CD4-positive, alpha-beta T cell treated with Interleukin-4 for 1 hour (primary cell): Measurements from ENCODE around the gene OR7C1.
"Not testable (repeated sequence)": the region's sequence is repeated elsewhere in the genome, so short reads cannot be mapped to it uniquely, and the experiment has no call there.

Source experiments
- DNase-seq, 2 donors: peaks; one replicate each; pipeline ENCODE4 v3.0.0-alpha.2; 2020 to 2022

Gene OR7C1

DNA sequence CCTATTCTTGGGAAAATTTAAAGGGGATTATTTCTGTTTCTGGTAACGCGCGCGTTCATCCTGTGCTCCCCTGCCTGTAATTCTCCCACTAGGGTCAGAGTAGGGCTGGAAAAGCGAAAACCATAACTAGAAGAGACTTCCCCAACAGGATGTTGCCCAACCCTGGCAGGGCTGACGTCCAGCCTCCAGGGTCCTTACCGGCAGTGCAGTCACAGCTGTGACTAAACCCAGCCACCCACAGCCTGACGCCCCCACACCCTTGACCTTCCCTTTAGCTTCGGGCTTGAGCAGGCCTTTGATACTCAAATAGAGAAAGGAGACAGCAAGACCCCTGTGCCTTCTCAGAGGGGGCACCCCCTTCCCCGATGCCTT is 50.3 kb downstream of the OR7C1 start:
- peak; percentile 4 to 75 for DNase-seq

DNA sequence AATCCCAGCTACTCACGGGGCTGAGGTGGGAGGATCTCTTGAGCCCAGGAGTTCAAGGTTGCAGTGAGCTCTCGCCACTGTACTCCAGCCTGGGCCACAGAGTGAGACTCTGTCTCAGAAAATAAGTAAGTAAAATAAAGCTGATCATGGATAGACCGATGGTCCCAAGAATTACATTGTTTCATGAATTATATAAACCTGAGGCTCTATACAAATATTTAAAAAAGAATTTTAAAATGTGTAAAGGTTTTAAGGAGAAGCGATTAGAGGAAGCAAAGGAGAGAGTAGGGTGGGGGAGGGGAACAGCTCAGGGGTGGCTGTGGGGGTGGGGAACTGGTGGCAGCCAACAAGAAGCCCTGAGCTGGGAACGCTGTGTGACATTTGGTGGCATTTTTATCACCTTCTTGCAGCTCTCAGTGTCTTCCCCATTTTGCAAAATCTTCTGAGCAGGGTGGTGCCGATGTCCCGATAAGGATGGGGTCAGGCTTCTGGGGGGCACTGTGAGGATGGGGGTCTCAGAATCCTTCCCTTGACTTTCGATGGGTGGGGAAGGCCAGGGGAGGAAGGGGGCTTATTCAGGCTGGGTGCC is 51.5 kb downstream of the OR7C1 start:
- DNase-seq = peak in 1 of 2 donors; percentile 22

DNA sequence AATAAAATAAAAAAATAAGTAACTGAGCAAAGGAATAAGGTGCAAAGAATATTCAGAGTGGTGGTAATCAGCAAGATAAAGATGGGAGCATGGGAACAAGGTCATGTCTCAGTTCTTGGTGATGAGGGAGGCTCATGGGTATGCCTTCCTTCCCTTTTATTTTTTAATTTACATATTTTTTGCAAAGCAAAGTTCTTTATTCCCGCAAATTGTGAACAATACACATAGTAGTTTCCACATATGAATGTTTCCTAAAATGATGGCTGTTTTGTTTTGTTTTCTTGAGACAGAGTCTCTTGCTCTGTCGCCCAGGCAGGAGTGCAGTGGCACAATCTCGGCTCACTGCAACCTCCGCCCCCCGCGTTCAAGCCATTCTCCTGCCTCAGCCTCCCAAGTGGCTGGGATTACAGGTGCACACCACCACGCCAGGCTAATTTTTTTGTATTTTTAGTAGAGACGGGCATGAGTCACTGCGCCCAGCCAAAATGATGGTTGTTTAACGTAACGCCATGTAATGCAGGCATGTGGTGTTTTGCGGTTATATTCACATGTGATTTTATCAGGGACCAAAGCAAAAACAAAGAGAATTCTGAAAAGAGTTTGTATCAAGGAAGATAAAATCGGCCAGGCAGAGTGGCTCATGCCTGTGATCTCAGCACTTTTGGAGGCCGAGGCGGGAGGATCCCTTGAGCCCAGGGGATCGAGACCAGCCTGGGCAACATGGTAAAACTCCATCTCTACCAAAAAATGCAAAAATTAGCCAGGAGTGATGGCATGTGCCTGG is 52.2 kb downstream of the OR7C1 start:
- no peak for DNase-seq

DNA sequence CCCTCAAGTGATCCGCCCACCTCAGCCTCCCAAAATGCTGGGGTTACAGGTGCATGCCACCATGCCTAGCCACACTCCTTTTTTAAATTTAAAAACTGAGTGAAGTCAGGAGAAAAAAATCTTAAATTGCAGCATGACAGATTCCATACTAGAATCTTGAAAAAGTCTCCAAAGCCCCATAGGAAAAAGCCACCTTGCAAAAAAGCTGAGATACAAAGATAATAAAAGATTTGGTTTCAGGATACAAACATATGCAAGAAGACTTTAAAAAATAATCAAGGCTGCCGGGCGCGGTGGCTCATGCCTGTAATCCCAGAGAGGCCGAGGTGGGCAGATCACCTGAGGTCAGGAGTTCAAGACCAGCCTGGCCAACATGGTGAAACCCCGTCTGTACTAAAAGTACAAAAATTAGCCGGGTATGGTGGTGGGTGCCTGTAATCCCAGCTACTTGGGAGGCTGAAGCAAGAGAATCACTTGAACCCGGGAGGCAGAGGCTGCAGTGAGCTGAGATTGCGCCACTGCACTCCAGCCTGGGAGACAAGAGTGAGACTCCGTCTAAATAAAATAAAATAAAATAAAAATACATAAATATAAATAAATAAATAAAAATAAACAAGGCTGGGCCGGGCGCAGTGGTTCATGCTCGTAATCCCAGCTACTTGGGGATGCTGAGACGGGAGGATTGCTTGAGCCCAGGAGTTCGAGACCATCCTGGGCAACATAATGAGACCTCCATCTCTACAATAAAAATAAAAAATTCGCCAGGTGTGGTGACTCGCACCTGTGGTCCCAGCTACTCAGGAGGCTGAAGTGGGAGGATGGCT is 53.1 kb downstream of the OR7C1 start:
- DNase-seq = not testable (repeated sequence)

DNA sequence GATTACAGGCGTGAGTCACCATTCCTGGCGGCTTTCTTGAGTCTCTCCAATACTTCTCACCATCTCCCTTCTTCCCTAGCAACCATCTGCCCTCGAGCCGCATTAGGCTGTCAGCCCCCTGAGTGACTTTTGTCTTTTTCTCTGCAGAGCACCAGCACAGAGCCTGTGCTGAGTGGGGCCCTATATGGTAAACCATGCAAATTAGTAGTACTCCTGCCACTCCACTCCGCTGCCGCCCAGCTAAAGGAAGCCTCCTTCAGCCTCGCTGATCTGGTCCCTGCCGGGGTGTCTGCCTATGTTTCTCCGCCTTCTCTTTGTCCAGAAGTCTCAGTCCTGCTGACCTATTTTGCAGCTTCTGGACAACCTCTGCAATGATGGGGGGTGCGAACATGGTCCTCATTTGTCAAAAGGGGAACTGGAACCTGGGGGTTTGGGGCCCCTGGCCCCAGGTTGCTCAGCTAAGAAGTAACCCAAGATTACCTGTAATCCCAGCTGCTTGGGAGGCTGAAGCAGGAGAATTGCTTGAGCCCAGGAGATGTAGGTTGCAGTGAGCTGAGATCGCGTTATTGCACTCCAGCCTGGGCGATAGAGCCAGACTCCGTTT is 54.3 kb downstream of the OR7C1 start:
- DNase-seq = not testable (repeated sequence)

DNA sequence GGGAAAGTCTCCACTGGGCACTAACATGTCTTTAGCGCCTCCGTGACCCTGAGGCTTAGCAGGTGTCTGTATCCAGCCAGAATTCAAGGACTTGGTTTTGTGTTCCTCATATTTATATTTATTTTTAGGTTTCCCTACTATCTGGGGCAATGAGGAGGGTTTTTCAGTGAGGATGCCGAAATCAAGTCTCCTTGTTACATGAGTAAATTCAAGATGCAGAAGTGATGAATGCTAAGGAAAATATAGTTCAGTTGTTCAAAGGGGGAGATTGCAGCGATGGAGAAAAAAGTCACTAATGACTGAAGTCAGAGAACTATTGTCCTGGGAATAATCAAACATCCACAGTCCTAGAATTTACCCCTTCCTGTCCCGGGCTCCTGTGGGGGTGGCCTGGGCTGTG is 55.8 kb downstream of the OR7C1 start:
- DNase-seq = no peak

DNA sequence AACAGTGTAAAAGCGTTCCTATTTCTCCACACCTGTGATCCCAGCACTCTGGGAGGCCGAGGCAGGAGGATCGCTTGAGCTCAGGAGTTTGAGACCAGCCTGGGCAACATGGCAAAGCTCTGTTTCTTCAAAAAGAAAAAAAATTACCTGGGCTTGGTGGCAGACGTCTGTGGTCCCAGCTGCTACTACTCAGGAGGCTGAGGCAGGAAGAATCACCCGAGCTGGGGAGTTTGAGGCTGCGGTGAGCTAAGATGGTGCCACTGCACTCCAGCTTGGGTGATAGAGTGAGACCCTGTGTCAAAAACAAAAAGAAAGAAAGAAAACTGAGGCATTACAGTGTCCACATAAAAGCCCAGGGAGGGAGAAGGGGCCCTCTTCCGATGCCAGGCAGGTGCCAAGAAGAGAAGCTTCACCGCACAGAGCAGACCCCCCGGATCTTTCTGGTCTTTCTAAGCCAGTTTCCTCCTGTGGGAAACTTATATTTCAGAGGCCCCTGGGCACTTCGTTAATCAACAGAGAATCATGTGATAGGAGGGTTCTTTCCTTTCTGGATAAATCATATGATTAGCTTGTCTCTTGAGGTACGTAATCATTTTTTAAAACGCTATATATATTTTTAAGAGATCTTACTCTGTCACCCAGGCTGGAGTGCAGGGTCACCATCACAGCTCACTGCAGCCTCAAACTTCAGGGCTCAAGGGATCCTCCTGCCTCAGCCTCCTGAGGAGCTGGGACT is 56.7 kb downstream of the OR7C1 start, which contains the start of gene ADGRE2:
Gene ADGRE2 (minus strand): TSS at position 451 of the 736 bp plus-strand sequence. CDS start 1,804 bp downstream, outside the sequence.
- DNase-seq = not testable (repeated sequence)

- not testable (repeated sequence) for DNase-seq
Measured at GRCh38 chr19:14777645-14778044, 57.3 kb downstream of the OR7C1 start.

DNA sequence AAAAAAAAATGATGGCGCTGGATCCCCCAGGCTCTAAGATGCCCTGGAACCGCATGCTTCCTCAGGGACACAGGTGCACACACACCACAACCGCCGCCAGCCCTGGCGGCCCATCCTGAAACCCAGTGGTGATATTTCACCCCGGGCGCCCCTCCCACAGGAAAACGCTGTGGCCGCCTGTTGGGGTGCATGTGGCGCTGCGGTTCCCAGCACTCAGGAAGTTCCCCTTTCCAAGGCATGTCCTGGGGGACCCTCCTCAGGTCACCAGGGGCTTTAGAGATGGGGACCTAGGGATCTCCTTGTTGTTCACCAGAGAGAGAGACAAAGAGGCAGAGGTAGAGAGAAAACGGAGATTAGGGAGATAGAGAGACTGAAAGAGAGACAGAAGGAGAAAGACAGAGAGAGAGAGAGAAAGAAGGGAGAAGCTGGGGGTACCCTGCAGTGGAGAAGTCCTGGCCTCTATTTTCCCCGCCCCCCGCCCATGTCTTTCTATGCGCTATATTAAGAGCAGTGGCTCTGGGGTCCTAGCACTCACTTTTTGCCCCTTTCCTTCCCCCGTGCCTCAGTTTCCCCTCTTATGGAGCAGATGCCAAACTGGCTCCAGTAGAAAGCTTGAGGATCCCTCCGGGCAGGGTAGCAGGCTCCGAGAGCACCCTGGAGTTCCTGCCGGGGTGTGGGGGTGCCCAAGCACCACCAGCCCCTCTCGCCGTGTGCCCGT is 59.0 kb downstream of the OR7C1 start:
- DNase-seq = peak in 1 of 2 donors; percentile 31

DNA sequence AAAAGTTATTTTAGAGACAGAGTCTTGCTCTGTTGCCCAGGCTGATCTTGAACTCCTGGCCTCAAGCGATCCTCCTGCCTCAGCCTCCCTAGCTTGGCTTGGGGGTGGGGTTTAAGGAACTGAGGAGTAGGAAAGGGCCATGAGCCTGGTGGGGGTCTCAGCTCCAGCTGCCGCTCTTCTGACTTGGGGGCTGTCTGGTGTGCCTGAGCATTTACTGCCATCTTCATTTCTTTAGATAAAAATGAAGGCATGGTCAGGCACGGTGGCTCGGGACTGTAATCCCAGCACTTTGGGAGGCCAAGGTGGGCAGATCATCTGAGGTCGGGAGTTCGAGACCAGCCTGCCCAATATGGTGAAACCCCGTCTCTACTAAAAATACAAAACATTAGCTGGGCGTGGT is 59.7 kb downstream of the OR7C1 start:
- DNase-seq = not testable (repeated sequence)

GRCh38 chr19:14774373-14774772 is 60.6 kb downstream of the OR7C1 start:
- DNase-seq = no peak

DNA sequence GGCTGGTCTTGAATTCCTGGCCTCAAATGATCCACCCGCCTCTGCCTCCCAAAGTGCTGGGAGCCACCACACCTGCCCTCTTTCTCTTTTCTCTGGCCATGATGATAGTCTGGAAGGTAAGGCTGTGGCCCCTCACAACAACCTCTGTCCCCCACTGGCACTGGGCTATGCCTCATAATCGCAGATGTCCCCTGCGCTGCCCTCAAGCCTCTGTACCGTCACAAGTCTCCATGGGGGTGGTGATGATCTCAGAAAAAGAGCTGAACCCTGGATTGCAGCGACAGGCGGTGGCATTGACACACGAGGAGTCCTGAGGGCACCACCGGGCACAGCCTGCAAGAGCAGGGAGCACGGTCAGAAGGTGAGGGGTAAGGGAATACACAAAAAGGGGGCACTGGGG is 61.3 kb downstream of the OR7C1 start:
- DNase-seq = not testable (repeated sequence)

DNA sequence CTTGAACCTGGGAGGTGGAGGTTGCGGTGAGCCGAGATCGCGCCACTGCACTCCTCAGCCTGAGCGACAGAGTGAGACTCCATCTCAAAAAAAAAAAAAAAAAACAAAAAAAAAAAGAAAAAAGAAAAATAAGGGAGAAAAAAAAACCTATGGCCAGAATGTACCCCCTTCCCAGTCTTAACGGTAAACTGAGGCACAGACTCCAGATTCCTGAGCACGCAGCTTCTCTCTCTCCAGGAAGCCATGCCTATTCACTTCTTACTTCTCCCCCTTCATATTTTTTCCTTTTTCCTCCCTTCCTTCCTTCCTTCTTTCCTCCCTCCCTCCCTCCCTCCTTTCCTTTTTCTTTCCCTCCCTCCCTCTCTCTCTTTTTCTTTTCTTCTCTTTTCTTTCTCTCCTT is 62.0 kb downstream of the OR7C1 start:
- DNase-seq = no peak

DNA sequence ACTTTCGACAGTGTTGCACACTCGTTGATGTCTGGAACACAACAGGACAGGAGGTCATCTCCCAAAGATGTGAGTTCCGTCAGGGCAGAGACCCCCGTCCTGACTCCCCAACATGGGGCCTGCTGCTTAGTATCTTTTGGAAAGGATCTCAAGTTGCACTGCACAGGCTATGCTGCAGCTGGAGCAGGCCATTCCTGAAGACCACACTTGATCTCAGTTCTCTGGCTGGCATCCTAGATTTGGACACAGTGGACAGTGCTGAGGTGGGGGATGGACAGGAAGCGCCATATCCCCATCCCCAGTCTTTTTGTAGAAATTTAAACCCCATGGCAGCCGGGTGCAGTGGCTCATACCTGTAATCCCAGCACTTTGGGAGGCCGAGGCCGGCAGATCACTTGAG is 62.5 kb downstream of the OR7C1 start:
- no peak for DNase-seq

DNA sequence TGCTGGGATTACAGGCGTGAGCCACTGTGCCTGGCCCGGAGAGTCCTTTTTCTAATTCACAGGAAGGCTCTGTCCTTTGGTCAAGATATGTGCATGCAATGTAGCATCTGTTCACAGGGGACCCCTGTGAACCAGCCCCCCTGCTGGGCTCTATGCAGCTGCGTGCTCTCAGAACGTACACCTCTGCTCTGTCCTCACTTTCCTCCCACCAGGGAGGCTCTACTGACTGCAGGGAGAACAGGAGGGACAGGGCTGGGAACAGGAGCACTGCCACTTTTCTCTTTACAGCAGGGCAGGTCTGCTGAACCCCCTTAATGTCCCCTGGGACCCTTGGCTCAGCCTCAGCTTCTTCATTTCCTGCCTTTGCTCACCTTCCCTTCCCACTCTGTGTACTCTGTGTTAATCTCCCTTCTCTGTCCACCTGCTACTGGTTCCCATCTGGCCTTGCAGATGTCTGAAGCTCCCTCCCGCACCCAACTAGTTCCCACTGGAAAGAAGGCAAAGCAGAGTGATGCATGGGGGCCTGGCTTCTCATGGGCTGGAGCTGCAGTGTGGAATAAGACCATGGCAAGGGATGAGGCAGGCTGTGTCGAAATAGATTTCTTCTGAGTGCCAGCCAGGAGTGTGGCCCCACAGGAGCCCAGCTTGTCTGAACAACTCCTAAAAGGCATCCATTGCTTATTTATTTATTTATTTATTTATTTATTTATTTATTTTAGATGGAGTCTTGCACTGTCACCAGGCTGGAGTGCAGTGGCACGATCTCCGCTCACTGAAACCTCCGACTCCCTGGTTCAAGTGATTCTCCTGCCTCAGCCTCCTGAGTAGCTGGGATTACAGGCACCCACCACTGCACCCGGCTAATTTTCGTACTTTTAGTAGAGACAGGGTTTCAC is 63.8 kb downstream of the OR7C1 start:
- DNase-seq = no peak

GRCh38 chr19:14770136-14770535 is 64.8 kb downstream of the OR7C1 start:
- no peak for DNase-seq

DNA sequence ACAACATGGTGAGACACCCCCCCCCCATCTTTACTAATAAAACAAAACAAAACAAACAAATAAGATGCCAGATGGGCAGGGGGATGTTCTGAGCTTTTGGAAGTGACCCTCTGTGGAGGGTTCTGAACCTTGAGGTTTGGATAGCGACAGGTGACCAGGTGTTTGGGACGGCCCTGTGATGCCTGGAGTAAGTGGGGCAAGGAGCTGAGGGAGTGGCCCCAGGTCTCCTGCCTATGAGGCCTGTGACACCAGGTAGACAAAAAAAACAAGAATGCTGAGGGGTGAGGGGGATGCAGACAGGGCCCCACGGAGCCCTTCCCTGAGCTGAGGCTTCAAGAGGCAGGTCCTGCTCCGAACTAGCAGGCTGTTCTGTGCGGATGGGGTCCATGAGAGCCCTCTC is 65.8 kb downstream of the OR7C1 start:
- no peak for DNase-seq

GRCh38 chr19:14768001-14768400 is 67.0 kb downstream of the OR7C1 start:
- no peak for DNase-seq

DNA sequence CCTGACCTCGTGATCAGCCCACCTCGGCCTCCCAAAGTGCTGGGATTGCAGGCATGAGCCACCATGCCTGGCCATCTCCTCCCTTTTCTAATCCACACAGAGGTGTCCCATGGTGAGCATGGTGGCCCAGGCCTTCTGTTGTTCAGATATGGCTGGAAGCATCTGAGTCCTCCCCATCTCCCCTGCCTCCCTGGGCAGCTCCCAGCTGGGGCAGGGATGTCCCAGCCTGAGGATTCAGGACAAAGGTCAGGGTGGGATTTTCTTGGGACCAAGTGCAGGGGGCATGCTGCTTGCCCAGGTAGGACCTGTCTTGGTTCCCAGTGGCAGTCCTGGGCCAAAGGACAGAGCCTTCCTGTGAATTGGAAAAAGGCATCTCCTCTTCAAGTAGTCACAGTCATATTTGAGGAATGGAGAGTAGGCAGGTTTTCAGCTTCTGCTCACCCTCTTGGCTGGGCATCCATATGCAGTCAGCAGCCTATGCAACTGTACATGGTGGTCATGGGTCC is 67.5 kb downstream of the OR7C1 start:
- DNase-seq = no peak

- DNase-seq = not testable (repeated sequence)
Measured at GRCh38 chr19:14765841-14766240, 69.1 kb downstream of the OR7C1 start.
